Transverse colon (tissue), 4 donors: ENCODE results near the gene SPECC1. TPM values are rescaled to one million over a fixed set of nuclear protein-coding genes. Genes with fewer than 3 reads are reported as not detected.

ENCODE experiments used
- DNase-seq: peaks from one replicate; pipeline ENCODE4 v3.0.0-alpha.2; 2019
- H3K27ac ChIP-seq, 4 donors: fragments of 200-600 bp; sonication (generic); 2 replicates each; pipeline ENCODE4 v1.5.1; 2016 to 2018; ENCODE audit warnings: inconsistent platforms in 4 of 4
- H3K27me3 ChIP-seq: fragments of 200-600 bp; sonication (generic); 2 replicates; pipeline ENCODE4 v1.5.1; 2017; ENCODE audit warnings: inconsistent platforms
- H3K36me3 ChIP-seq, 4 donors: fragments of 200-600 bp; sonication (generic); 2 replicates each; pipeline ENCODE4 v1.5.1; 2017 to 2019; ENCODE audit warnings: inconsistent platforms in 4 of 4
- H3K4me1 ChIP-seq, 4 donors: fragments of 200-600 bp; sonication (generic); 2 replicates each; pipeline ENCODE4 v1.5.1; 2017 to 2020; ENCODE audit warnings: inconsistent platforms in 4 of 4
- H3K4me3 ChIP-seq, 4 donors: fragments of 200-600 bp; sonication (generic); 1 replicate in 1 of 4; 2 replicates in 3 of 4; pipeline versions ENCODE4 v1.5.1 to v1.6.1; 2017 to 2019; ENCODE audit warnings: inconsistent platforms in 4 of 4
- H3K9me3 ChIP-seq, 2 donors: fragments of 200-600 bp; sonication (generic); 2 replicates each; pipeline ENCODE4 v1.5.1; 2017 to 2019; ENCODE audit warnings: inconsistent platforms in 2 of 2
- CTCF ChIP-seq, 5 experiments: fragments of 200-600 bp in 3 of 5; fragments of 450-650 bp in 2 of 5; sonication (generic) in 3 of 5; IDR thresholded peaks; 1 replicate in 2 of 5; 2 replicates in 3 of 5; pipeline ENCODE4 v1.5.1; 2016 to 2017; ENCODE audit warnings: antibody characterized with exemption in 5 of 5, inconsistent platforms in 3 of 5, mild to moderate bottlenecking in 2 of 5, moderate library complexity in 1 of 5
- EP300 ChIP-seq: sonication (generic); formaldehyde crosslinking; IDR thresholded peaks from one replicate; pipeline ENCODE4 v1.6.1; 2017; ENCODE audit warnings: antibody characterized with exemption, low read depth
- POLR2A ChIP-seq: fragments of 450-650 bp; IDR thresholded peaks from one replicate; pipeline ENCODE4 v1.6.1; 2016; ENCODE audit warnings: antibody characterized with exemption, mild to moderate bottlenecking, moderate library complexity
- POLR2AphosphoS5 ChIP-seq, 3 donors: sonication (generic); formaldehyde crosslinking; IDR thresholded peaks; one replicate each; pipeline ENCODE4 v1.6.1; 2016; ENCODE audit warnings: antibody characterized with exemption in 3 of 3
- WGBS, 2 donors: methylation state at CpG; one replicate each; pipeline ENCODE4 v1.1.5; 2018; ENCODE audit warnings: low coverage in 1 of 2; 5-methylcytosine and 5-hydroxymethylcytosine counted together
- in situ Hi-C, 4 donors: fragments of 200-750 bp; cut with MboI; loops; one replicate each; pipeline versions ENCODE4 v1.15.0 to v1.15.1; 2017; ENCODE audit warnings: low sequenced_read_pairs in 3 of 4, low pct_ligation_motif_present in 1 of 4, low pct_unique_long_range_greater_than_20kb in 1 of 4
- intact Hi-C: fragments of 100-400 bp; cut with DNase I; formaldehyde crosslinking; loops from one replicate; pipeline ENCODE4 v1.15.1; 2023; ENCODE audit warnings: low total_unique reads
- total RNA-seq, 4 donors: library from RNA; depleted of rRNA; stranded (reverse); fragments of >200 nt; gene quantifications; one replicate each; pipeline ENCODE4 v1.1.0, GENCODE V29; 2016

Gene SPECC1
- total RNA-seq, 4 donors from 2014 or later = 117 to 141 (median 125) TPM

- intact Hi-C loops (no loop called here), in situ Hi-C loops (no loop called here)
- H3K27ac ChIP-seq = no peak overlapping the region
- no peak for DNase-seq
- WGBS, 2 donors = 82 to 92% methylated on average over 2 to 8 of the region's 8 CpGs
- no peaks in the 10 kb centered on the region for H3K4me1 ChIP-seq
- H3K36me3 ChIP-seq = no peaks in the 10 kb centered on the region
- H3K9me3 ChIP-seq = no peaks in the 10 kb centered on the region
- no peak for TF ChIP-seq POLR2AphosphoS5 (IDR thresholded peaks at IDR 0.05)
- no peak for TF ChIP-seq POLR2A
- TF ChIP-seq CTCF (IDR thresholded peaks at IDR 0.05) = no peak
- no peak for TF ChIP-seq EP300
- H3K27me3 ChIP-seq = no peaks in the 10 kb centered on the region
- H3K4me3 ChIP-seq = no peak overlapping the region
These were observed 37.5 kb downstream of the SPECC1 start for GRCh38 chr17:20046629-20047028.

GRCh38 chr17:20051624-20052023 lies 42.5 kb downstream of the SPECC1 start:
- Histone ChIP-seq H3K4me1 (no peaks in the 10 kb centered on the region), H3K36me3 (no peaks in the 10 kb centered on the region), H3K27me3 (no peaks in the 10 kb centered on the region), H3K4me3 (no peak overlapping the region), H3K9me3 (no peaks in the 10 kb centered on the region), H3K27ac (no peak overlapping the region)
- in situ Hi-C loops (no loop called here), intact Hi-C loops (no loop called here)
- DNase-seq = no peak
- TF ChIP-seq CTCF (IDR thresholded peaks at IDR 0.05) (no peak), POLR2AphosphoS5 (IDR thresholded peaks at IDR 0.05) (no peak), EP300 (no peak), POLR2A (no peak)
- WGBS, 2 donors = 77 to 87% methylated on average over 2 of the region's 2 CpGs

- no peak for TF ChIP-seq POLR2A
- no peak for TF ChIP-seq EP300
- no peak for TF ChIP-seq CTCF (IDR thresholded peaks at IDR 0.05)
- TF ChIP-seq POLR2AphosphoS5 (IDR thresholded peaks at IDR 0.05) = no peak
- Histone ChIP-seq H3K27ac (no peak overlapping the region), H3K4me1 (no peaks in the 10 kb centered on the region), H3K27me3 (no peaks in the 10 kb centered on the region), H3K36me3 (no peaks in the 10 kb centered on the region), H3K9me3 (no peaks in the 10 kb centered on the region), H3K4me3 (no peak overlapping the region)
- in situ Hi-C loops (no loop called here), intact Hi-C loops (no loop called here)
- 88 to 94% methylated on average over 3 to 4 of the region's 4 CpGs for WGBS, 2 donors
- no peak for DNase-seq
These were observed 44.3 kb downstream of the SPECC1 start for GRCh38 chr17:20053361-20053964.

- Histone ChIP-seq H3K4me3 (no peak overlapping the region), H3K36me3 (no peaks in the 10 kb centered on the region), H3K27me3 (no peaks in the 10 kb centered on the region), H3K4me1 (peaks cover 0 to 13% (median 3%) of the 10 kb centered on the region in 4 donors), H3K27ac (no peak overlapping the region), H3K9me3 (no peaks in the 10 kb centered on the region)
- TF ChIP-seq POLR2A (no peak), EP300 (no peak), POLR2AphosphoS5 (IDR thresholded peaks at IDR 0.05) (no peak), CTCF (IDR thresholded peaks at IDR 0.05) (no peak)
- intact Hi-C loops (no loop called here), in situ Hi-C loops (no loop called here)
- no peak for DNase-seq
- WGBS, 2 donors = 55 to 56% methylated on average over 2 to 3 of the region's 3 CpGs
These were observed 50.6 kb downstream of the SPECC1 start for GRCh38 chr17:20059728-20060188.
